ENCODE measurements around the gene TSC1. TPM values are rescaled to one million over a fixed set of nuclear protein-coding genes. Genes with fewer than 3 reads are reported as not detected.
"Not testable (repeated sequence)": the region's sequence is repeated elsewhere in the genome, so short reads cannot be mapped to it uniquely, and the experiment has no call there.

Gene TSC1
- total RNA-seq = 10 to 100 TPM; 34.6 to 53.4 (median 52.3) TPM
- long read RNA-seq, donor 1, partial matches to known transcripts = 1 of 6 reads
- long read RNA-seq, donor 1, other reads (novel, unspliced or antisense) = 5 of 6 reads
- long read RNA-seq, donor 2, full-length matches to known transcripts = 2 of 5 reads
- long read RNA-seq, donor 2, partial matches to known transcripts = 1 of 5 reads
- long read RNA-seq, donor 2, other reads (novel, unspliced or antisense) = 2 of 5 reads

- Histone ChIP-seq H3K36me3 (ENCODE audit: low read depth) (no peaks in the 10 kb centered on the region), H3K4me1 (ENCODE audit: low read depth) (peaks cover 13% of the 10 kb centered on the region), H3K4me3 (peak within 1 kb of the TSS; percentile 99), H3K9me3 (no peaks in the 10 kb centered on the region)
- ATAC-seq = peak; percentile 95
- peak; percentile 98 to 99 (median 98) for DNase-seq
- intact Hi-C loops (cut with DNase I, micrococcal nuclease) = no loop called here
- TF ChIP-seq CTCF (IDR thresholded peaks at IDR 0.05) = no peak
These were observed at the start of gene TSC1 for GRCh38 chr9:132944294-132945185. TSS of gene TSC1 (minus strand) at chr9:132944616. CDS start at chr9:132928872, 15,744 bp downstream.

- Histone ChIP-seq H3K36me3 (ENCODE audit: low read depth) (no peaks in the 10 kb centered on the region), H3K4me1 (ENCODE audit: low read depth) (peaks cover 5% of the 10 kb centered on the region), H3K4me3 (no peak overlapping the region), H3K9me3 (no peaks in the 10 kb centered on the region)
- intact Hi-C loops (cut with DNase I, micrococcal nuclease) = no loop called here
- no peak for ATAC-seq
- TF ChIP-seq CTCF (IDR thresholded peaks at IDR 0.05) = no peak
- DNase-seq = no peak
These were observed 49.1 kb upstream of the TSC1 start for GRCh38 chr9:132993511-132993939.

- no peak overlapping the region for H3K4me3 ChIP-seq
- H3K36me3 ChIP-seq (ENCODE audit: low read depth) = no peaks in the 10 kb centered on the region
- intact Hi-C loops (cut with DNase I, micrococcal nuclease) = no loop called here
- H3K4me1 ChIP-seq (ENCODE audit: low read depth) = peaks cover 5% of the 10 kb centered on the region
- ATAC-seq (no peak), DNase-seq (no peak)
- no peak for TF ChIP-seq CTCF (IDR thresholded peaks at IDR 0.05)
- H3K9me3 ChIP-seq = no peaks in the 10 kb centered on the region
These were observed 47.2 kb upstream of the TSC1 start for GRCh38 chr9:132991351-132992300.

GRCh38 chr9:132990781-132991180, 46.4 kb upstream of the TSC1 start:
- TF ChIP-seq CTCF (IDR thresholded peaks at IDR 0.05) = no peak
- H3K4me3 ChIP-seq = no peak overlapping the region
- H3K9me3 ChIP-seq = no peaks in the 10 kb centered on the region
- peaks cover 5% of the 10 kb centered on the region for H3K4me1 ChIP-seq (ENCODE audit: low read depth)
- DNase-seq = no peak
- intact Hi-C loops (cut with DNase I, micrococcal nuclease) = no loop called here
- no peak for ATAC-seq
- H3K36me3 ChIP-seq (ENCODE audit: low read depth) = no peaks in the 10 kb centered on the region

GRCh38 chr9:132989998-132990557, 45.7 kb upstream of the TSC1 start:
- H3K9me3 ChIP-seq; H3K36me3 ChIP-seq (ENCODE audit: low read depth); intact Hi-C loops (cut with DNase I, micrococcal nuclease); H3K4me1 ChIP-seq (ENCODE audit: low read depth); DNase-seq; ATAC-seq; H3K4me3 ChIP-seq: not testable (repeated sequence)

Data from mucosa of descending colon (tissue), 3 donors.